H1 (cell line): ENCODE data around the gene DIABLO. TPM values are rescaled to one million over a fixed set of nuclear protein-coding genes. Genes with fewer than 3 reads are reported as not detected.

Source experiments
- BRCA1 ChIP-seq: IDR thresholded peaks from 2 replicates; pipeline ENCODE4 v1.6.1; 2012; ENCODE audit warnings: low read depth, low read length, improper control_type of control experiment
- KDM4A ChIP-seq: IDR thresholded peaks from one replicate; pipeline ENCODE4 v1.7.1; 2012; ENCODE audit warnings: low read depth, mild to moderate bottlenecking, moderate library complexity, low read length, inconsistent platforms; ENCODE audit not compliant: severe bottlenecking
- KDM5A ChIP-seq: fragments of 200-600 bp; IDR thresholded peaks from 2 replicates; pipeline ENCODE4 v1.7.1; 2012; ENCODE audit warnings: mild to moderate bottlenecking, low read length, inconsistent platforms, mixed read lengths
- SP4 ChIP-seq: IDR thresholded peaks from 2 replicates; pipeline ENCODE4 v1.6.1; 2012; ENCODE audit warnings: low read length, inconsistent platforms
- polyA plus RNA-seq, 7 experiments: library from polyadenylated mRNA; depleted of rRNA in 3 of 7; stranded (reverse) in 5 of 7; unstranded in 2 of 7; fragments of >200 nt in 5 of 7; fragments of 200-250 nt in 2 of 7; gene quantifications; 1 replicate in 5 of 7; 2 replicates in 1 of 7; 4 replicates in 1 of 7; pipeline versions ENCODE4 v1.2.1 to v1.2.3, GENCODE V29; 2011 to 2013; ENCODE audit warnings: missing spikeins in 2 of 7, mixed read lengths in 2 of 7
- total RNA-seq: library from RNA; stranded (reverse); fragmentation: NEBNext Ultra II Directional; extraction: Animal tissue kit (Norgen Biotek cat#: 25700); gene quantifications from 2 replicates; pipeline ENCODE4 v1.2.1, GENCODE V29; 2021
- TF ChIP-seq, protein P1 (sequence below): IDR thresholded peaks from 2 replicates; pipeline ENCODE4 v1.6.1; 2012; ENCODE audit warnings: inconsistent platforms

Gene DIABLO
- total and polyA plus RNA-seq, 2 of the 8 experiments (the other 6 are each of a cell fraction or from before 2014, with no cell fraction given), result 65.2 to 68.3 TPM

DNA sequence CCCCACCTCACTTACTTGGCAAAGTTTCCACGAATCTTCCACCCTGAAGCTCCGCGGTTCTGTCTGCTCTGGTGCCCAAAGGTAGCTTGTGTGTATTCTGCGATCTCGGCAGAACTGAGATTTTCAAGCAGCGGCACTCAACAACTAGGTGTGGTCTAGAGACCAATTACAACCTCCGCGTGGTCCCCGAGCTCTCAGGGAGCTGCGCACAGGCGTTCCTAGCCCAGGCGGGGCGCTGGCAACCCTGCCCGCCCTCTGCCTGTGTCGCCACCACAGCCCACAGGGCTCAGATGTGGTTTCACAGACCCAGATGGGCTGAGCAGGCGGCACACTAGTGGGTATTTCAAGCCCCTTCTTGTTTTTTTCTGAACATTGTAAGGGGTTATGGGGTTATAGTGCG lies 1.5 kb upstream of the DIABLO start (continued):
- TF ChIP-seq, protein P1, sequence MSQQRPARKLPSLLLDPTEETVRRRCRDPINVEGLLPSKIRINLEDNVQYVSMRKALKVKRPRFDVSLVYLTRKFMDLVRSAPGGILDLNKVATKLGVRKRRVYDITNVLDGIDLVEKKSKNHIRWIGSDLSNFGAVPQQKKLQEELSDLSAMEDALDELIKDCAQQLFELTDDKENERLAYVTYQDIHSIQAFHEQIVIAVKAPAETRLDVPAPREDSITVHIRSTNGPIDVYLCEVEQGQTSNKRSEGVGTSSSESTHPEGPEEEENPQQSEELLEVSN, result no peak
- TF ChIP-seq KDM5A (no peak), BRCA1 (no peak), SP4 (no peak), KDM4A (no peak)
- TF ChIP-seq, all 59 proteins: peak for 0
